ENCODE results near the gene ONECUT2.

GRCh38 chr18:57498682-57499256 lies 63.6 kb downstream of the ONECUT2 start:
- TF ChIP-seq CTCF (IDR thresholded peaks at IDR 0.05) (no peak), EZH2 (IDR thresholded peaks at IDR 0.05) (no peak), EZH2phosphoT487 (IDR thresholded peaks at IDR 0.05) (no peak)

Measured in neural progenitor cell (in vitro differentiated cells).